Progenitor cell of endocrine pancreas (in vitro differentiated cells): ENCODE data around the gene SYT12. TPM values are rescaled to one million over a fixed set of nuclear protein-coding genes. Genes with fewer than 3 reads are reported as not detected.
"Not testable (repeated sequence)": the region's sequence is repeated elsewhere in the genome, so short reads cannot be mapped to it uniquely, and the experiment has no call there.

Experiments
- DNase-seq: peaks from one replicate; pipeline ENCODE4 v3.0.0; 2021; ENCODE audit warnings: low spot score; ENCODE audit not compliant: unreplicated experiment
- H3K27ac Mint-ChIP-seq: 2 replicates; pipeline ENCODE4 v1.8.0; 2021; ENCODE audit warnings: mild to moderate bottlenecking, moderate library complexity, mixed read lengths
- H3K27me3 Mint-ChIP-seq: 2 replicates; pipeline ENCODE4 v1.8.0; 2021; ENCODE audit warnings: mixed read lengths
- H3K36me3 Mint-ChIP-seq: 2 replicates; pipeline ENCODE4 v1.8.0; 2022; ENCODE audit warnings: mixed read lengths; ENCODE audit not compliant: insufficient read depth
- H3K4me1 Mint-ChIP-seq: 2 replicates; pipeline ENCODE4 v1.8.0; 2021; ENCODE audit warnings: low read depth, mixed read lengths
- H3K4me3 Mint-ChIP-seq: 2 replicates; pipeline ENCODE4 v1.8.0; 2021; ENCODE audit warnings: low read depth, mild to moderate bottlenecking, moderate library complexity, mixed read lengths
- H3K9me3 Mint-ChIP-seq: 2 replicates; pipeline ENCODE4 v1.8.0; 2021; ENCODE audit warnings: low read depth, mixed read lengths
- CTCF ChIP-seq: fragments of 200-600 bp; sonication (generic); IDR thresholded peaks from one replicate; pipeline ENCODE4 v1.5.0; 2021; ENCODE audit warnings: antibody characterized with exemption, mild to moderate bottlenecking; ENCODE audit not compliant: unreplicated experiment
- total RNA-seq: library from RNA; stranded (reverse); gene quantifications from 2 replicates; pipeline ENCODE4 v1.2.1, GENCODE V29; 2021

The SYT12 gene
- total RNA-seq, 1 donor from 2014 or later: 0.22 TPM

GRCh38 chr11:66987924-66988637 lies 34.9 kb upstream of the SYT12 start:
- H3K27me3 Mint-ChIP-seq: peaks cover 8% of the 10 kb centered on the region
- H3K9me3 Mint-ChIP-seq: no peaks in the 10 kb centered on the region
- peak overlapping the region; percentile 15 for H3K27ac Mint-ChIP-seq
- H3K4me1 Mint-ChIP-seq: no peaks in the 10 kb centered on the region
- no peak for DNase-seq
- no peaks in the 10 kb centered on the region for H3K36me3 Mint-ChIP-seq
- TF ChIP-seq CTCF: no peak
- no peak overlapping the region for H3K4me3 Mint-ChIP-seq

GRCh38 chr11:66988741-66989140 lies 34.2 kb upstream of the SYT12 start:
- H3K27ac Mint-ChIP-seq, H3K9me3 Mint-ChIP-seq, DNase-seq, H3K27me3 Mint-ChIP-seq, H3K36me3 Mint-ChIP-seq, H3K4me1 Mint-ChIP-seq, H3K4me3 Mint-ChIP-seq: not testable (repeated sequence)

- not testable (repeated sequence) for H3K27me3 Mint-ChIP-seq, H3K27ac Mint-ChIP-seq, H3K36me3 Mint-ChIP-seq, DNase-seq, H3K4me3 Mint-ChIP-seq, H3K9me3 Mint-ChIP-seq, H3K4me1 Mint-ChIP-seq
Observed at GRCh38 chr11:66989360-66989759, 33.6 kb upstream of the SYT12 start.

GRCh38 chr11:66992041-66992440 lies 30.9 kb upstream of the SYT12 start:
- Mint-ChIP-seq H3K9me3 (no peaks in the 10 kb centered on the region), H3K36me3 (no peaks in the 10 kb centered on the region), H3K4me3 (no peak overlapping the region), H3K27me3 (peaks cover 5% of the 10 kb centered on the region), H3K27ac (no peak overlapping the region), H3K4me1 (peaks cover 3% of the 10 kb centered on the region)
- no peak for DNase-seq
- no peak for TF ChIP-seq CTCF

GRCh38 chr11:66996609-66997273 lies 26.2 kb upstream of the SYT12 start:
- TF ChIP-seq CTCF: no peak
- H3K9me3 Mint-ChIP-seq: no peaks in the 10 kb centered on the region
- no peak overlapping the region for H3K27ac Mint-ChIP-seq
- no peak overlapping the region for H3K4me3 Mint-ChIP-seq
- H3K4me1 Mint-ChIP-seq: peaks cover 3% of the 10 kb centered on the region
- H3K36me3 Mint-ChIP-seq: no peaks in the 10 kb centered on the region
- H3K27me3 Mint-ChIP-seq: no peaks in the 10 kb centered on the region
- no peak for DNase-seq

GRCh38 chr11:66999555-66999954 lies 23.4 kb upstream of the SYT12 start:
- Mint-ChIP-seq H3K27me3 (no peaks in the 10 kb centered on the region), H3K36me3 (no peaks in the 10 kb centered on the region), H3K4me3 (no peak overlapping the region), H3K4me1 (peaks cover 6% of the 10 kb centered on the region), H3K9me3 (no peaks in the 10 kb centered on the region), H3K27ac (no peak overlapping the region)
- no peak for TF ChIP-seq CTCF
- DNase-seq: no peak
